H1 (cell line): Measurements from ENCODE around the gene CFAP141. TPM values are rescaled to one million over a fixed set of nuclear protein-coding genes. Genes with fewer than 3 reads are reported as not detected.

Experiments used
- JUND ChIP-seq: IDR thresholded peaks from 2 replicates; pipeline ENCODE4 v1.6.1; 2011; ENCODE audit warnings: mild to moderate bottlenecking, improper control_type of control experiment, low read length
- TCF12 ChIP-seq: IDR thresholded peaks from 2 replicates; pipeline ENCODE4 v1.6.1; 2011; ENCODE audit warnings: low read depth, mild to moderate bottlenecking, low read length
- TEAD4 ChIP-seq: IDR thresholded peaks from 2 replicates; pipeline ENCODE4 v1.6.1; 2012; ENCODE audit warnings: low read depth, low read length, inconsistent platforms, mixed read lengths
- polyA plus RNA-seq, 7 experiments: library from polyadenylated mRNA; depleted of rRNA in 3 of 7; stranded (reverse) in 5 of 7; unstranded in 2 of 7; fragments of >200 nt in 5 of 7; fragments of 200-250 nt in 2 of 7; gene quantifications; 1 replicate in 5 of 7; 2 replicates in 1 of 7; 4 replicates in 1 of 7; pipeline versions ENCODE4 v1.2.1 to v1.2.3, GENCODE V29; 2011 to 2013; ENCODE audit warnings: missing spikeins in 2 of 7, mixed read lengths in 2 of 7
- total RNA-seq: library from RNA; stranded (reverse); fragmentation: NEBNext Ultra II Directional; extraction: Animal tissue kit (Norgen Biotek cat#: 25700); gene quantifications from 2 replicates; pipeline ENCODE4 v1.2.1, GENCODE V29; 2021

CFAP141 gene
- total and polyA plus RNA-seq, 2 of the 8 experiments (the other 6 are each of a cell fraction or from before 2014, with no cell fraction given), result not detected

DNA sequence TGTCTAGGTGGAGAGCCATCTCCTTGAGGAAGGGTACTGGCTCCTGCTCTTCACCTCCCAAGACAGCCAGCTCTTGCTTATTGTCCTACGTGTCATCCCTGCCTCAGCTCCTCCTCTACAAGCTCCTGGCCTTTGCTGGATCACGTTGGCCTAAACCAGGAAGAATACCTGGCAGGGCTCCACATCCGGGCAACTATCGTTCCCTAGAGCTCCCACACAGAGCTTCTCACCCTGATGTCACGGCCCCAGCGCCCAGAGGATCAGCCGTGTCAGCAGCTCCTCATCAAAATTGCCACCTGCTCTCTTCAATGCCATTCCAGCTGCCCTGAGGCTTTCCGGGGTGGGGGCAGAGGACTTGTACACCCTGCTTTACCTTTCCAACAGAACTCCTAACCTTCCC, 12.3 kb downstream of the CFAP141 start (continued):
- TF ChIP-seq TCF12 (no peak), JUND (no peak), TEAD4 (no peak)
